SIG-M5 treated with dmso at 0.1 percent for 504 hours (cell line): ENCODE data around the gene NAA30.
A peak's percentile ranks its signal among the peaks of the same experiment; 100 is the strongest.
"Not testable (repeated sequence)": the region's sequence is repeated elsewhere in the genome, so short reads cannot be mapped to it uniquely, and the experiment has no call there.

Experiments used
- DNase-seq: peaks from one replicate; lab custom pipeline; 2025; ENCODE audit not compliant: unreplicated experiment; lab: John Stamatoyannopoulos, UW

The NAA30 gene

DNA sequence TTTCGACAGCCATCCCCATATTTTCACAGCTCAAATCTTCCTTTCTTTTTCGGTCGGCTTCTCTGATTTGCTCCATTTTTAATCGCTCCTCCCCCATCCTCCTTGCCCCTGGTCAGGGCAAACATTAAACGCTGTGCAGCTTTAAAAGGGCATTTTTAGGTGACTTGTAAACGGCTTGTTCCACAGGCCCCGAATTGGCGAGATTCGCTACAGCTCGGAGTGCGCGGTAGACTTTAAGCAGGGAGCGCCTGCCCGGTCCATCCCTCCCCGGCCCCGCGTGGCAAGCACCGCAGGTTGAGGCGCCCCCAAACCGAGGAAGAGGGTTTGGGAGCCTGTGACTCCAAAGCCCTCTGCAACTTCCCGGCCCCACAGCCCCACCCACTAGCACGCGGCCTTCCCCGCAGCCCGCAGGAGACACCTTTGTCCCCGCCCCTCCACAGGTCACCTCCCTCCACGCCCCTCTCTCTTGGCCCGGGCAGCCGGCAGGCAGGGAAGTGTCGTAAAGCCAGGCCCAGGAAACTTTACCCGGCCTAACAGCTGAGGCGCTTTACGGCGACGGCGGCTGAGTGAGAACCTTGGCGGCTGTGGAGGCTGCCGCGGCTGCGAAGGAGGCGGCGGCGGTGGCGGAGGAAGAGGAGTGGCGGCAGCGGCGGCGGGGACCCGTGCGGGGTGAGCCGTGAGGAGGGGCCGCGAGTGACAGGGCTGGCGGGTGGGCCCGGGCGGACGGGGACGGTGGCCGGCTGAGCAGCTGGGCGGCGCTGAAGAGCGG is at the start of gene NAA30:
TSS of gene NAA30 (plus strand) at position 550 of the 769 bp plus-strand sequence. CDS start 372 bp downstream, outside the sequence.
- peak; percentile 95 for DNase-seq

DNA sequence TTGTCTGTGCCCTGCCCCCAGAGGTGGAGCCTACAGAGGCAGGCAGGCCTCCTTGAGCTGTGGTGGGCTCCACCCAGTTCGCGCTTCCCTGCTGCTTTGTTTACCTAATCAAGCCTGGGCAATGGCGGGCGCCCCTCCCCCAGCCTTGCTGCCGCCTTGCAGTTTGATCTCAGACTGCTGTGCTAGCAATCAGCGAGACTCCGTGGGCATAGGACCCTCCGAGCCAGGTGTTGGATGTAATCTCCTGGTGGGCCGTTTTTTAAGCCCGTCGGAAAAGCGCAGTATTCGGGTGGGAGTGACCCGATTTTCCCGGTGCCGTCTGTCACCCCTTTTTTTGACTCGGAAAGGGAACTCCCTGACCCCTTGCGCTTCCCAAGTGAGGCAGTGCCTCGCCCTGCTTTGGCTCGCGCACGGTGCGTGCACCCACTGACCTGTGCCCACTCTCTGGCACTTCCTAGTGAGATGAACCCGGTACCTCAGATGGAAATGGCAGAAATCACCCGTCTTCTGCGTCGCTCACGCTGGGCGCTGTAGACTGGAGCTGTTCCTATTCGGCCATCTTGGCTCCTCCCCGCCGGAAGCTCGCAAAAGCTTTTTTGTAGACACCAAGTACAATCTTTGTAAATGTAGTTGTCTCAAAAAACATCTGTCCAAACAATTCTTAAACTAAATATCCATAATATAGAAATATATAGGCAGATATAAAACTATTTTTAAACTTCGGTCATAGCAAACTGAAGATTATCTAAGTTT is 46.7 kb upstream of the NAA30 start:
- DNase-seq = not testable (repeated sequence)

DNA sequence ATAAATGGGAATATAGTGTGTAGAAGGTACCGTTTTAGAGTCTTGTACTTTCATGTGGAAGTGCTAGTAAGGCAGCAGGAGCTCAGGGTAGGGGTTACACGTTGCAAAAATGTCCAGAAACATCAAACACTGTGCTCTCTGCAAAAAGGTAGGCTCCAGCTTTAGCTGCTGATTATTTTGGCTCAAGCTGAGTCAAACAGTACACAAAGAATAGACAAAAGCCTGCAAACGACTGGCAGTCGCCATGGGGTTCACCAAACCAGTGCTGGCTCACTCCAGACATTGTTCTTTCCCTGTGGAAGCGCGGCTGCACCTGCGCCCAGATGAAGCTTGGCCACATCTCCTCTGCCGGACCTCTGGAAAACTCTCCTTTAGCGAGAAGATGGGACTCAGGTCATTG is 45.3 kb upstream of the NAA30 start:
- no peak for DNase-seq

DNA sequence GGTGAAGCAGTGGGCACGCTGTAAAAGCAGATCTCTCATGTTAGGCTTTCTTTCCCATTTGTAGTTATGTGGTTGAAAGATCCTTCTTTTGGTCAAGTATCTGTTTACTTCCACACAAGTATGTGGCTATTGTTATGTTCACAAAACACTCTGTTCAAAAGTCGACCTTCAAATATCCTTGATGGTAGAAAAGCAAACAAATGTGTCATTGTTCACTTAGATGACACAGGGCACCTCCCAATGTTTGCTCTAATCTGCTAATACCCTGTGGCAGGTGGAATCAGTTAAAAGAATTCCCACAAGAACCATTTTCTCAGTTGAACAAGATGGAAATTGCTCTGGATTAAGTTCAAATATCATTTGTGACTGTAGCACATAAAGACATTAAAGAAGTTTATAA is 43.6 kb upstream of the NAA30 start:
- DNase-seq = no peak

DNA sequence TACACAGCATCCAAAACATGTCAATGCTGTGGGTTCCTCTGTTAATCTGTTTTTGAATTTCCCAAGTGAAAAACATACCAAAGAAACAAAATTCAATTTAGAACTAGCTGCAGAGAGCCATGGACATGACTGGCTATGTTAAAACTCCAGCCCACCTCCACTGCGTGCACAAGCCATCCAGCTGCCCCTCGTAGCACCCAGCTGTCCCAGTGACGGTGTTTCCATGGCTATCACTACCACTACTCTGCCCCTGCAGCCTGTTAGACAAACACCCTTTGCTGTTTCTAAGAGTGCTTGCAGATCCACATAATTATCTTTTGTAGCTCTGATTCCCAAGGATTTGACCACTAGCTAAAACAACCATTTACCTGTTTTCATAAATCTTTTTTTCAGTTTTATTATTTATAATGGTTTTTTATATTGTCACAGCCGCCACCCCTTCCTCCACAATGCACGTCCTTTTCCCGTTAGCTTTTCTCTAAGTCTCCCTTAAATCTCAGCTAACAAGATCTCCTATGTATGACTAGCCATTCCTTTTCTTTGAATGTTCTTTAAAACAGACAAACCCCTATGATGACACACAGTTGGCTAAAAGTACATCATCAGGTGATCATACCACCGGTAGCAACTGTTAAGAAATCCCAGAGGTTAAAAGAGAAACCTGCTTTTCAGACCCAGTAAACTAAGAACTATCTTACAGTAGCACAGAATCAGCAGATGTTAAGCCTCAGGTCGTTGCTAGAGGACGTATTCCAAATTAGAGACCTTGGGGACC is 37.8 kb upstream of the NAA30 start:
- DNase-seq = no peak

DNA sequence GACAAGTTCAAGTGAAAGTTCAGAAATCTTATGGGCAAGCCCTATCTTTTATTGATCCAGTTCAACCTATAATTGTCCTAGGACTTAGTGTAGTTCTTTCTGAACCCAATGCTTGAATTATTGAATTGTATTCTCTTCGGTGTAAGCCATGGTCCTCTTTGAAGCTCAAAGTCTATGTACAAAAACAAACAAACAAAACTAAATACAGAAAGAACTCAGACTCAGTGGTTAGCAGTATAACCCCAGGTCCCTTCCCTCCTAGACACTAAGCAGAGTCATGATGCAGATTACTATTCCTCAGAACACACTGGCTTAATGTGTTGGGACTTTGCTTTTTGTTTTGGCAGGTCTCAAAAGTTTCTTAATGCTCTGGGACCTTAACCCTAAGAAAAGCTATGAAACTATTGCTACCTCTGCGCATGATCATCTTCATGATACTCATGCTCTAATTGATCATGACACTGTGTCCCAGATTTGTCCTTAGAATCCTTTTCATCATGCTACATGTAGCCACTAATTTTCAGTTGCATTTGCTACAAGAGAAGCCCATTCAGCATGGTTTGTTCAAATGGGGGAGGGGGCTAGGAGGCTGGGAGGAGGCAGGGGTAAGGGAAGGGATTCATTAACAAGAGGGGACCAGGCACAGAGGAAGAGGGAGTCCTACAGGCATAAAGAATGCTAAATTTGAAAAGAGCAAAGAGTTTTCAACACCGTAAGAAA is 35.1 kb upstream of the NAA30 start:
- DNase-seq = no peak

DNA sequence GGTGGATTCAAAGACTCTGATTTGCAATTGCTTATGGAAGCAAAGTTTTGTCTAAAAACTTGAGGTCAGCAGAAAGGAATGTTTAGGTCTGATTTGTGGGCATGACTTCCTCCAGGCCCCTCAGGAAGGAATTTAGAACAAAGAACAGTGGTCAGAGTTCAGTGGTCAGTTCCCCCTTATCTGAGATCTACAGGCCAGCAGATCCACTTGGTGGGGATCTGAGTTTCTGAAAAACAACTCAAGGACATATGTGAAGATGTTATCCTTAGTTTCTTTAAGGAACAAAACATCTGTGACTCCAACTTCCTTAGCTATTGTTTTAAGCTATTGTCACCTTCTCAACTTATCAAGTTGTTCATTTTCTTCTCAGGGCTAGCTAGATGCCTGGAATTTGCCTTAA is 28.0 kb upstream of the NAA30 start:
- no peak for DNase-seq

DNA sequence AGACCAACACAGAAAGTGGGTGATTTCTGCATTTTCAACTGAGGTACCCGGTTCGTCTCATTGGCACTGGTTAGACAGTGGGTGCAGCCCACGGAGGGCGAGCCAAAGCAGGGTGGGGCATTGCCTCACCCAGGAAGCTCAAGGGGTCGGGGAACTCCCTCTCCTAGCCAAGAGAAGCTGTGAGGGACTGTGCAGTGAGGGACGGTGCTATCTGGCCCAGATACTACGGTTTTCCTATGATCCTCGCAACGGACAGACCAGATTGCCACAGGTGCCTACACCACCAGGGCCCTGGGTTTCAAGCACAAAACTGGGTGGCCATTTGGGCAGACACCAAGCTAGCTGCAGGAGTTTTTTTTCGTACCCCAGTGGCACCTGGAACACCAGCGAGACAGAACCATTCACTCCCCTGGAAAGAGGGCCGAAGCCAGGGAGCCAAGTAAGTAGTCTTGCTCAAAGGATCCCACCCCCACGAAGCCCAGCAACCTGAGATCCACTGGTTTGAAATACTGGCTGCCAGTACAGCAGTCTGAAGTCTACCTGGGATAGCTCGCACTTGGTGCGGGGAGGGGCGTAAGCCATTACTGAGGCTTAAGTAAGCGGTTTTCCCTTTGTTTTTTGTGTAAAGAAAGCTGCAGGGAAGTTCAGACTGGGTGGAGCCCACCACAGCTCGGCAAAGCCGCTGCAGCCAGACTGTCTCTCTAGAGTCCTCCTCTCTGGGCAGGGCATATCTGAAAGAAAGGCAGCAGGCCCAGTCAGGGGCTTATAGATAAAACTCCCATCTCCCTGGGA is 25.5 kb upstream of the NAA30 start:
- no peak for DNase-seq

DNA sequence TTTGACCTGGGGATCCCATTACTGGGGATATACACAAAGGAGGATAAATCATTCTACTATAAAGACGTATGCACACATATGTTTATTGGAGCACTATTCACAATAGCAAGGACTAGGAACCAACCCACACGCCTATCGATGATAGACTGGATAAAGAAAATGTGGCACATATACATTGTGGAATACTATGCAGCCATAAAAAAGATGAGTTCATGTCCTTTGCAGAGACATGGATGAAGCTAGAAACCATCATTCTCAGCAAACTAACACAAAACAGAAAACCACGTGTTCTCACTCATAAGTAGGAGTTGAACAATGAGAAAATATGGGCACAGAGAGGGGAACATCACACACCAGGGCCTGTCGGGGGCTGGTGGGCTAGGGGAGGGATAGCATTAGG is 20.2 kb upstream of the NAA30 start:
- DNase-seq = not testable (repeated sequence)

DNA sequence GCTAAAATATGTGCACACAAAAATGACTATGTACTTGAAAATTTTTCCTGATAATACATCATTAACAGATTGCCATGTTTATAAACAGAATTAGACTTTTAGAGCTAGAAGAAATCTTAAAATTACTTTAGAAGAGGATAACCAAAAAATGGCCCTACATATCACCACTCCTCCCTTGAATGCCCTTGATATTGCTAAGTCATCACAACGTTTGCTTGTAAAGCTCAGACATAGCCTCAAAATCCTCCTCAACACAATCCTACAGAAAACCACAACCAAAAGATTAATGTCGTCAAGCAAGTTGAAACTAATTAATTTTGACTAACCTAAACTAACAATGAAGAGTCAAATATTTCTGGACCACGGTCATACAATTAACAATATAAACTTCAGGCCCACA is 19.4 kb upstream of the NAA30 start:
- DNase-seq = no peak

DNA sequence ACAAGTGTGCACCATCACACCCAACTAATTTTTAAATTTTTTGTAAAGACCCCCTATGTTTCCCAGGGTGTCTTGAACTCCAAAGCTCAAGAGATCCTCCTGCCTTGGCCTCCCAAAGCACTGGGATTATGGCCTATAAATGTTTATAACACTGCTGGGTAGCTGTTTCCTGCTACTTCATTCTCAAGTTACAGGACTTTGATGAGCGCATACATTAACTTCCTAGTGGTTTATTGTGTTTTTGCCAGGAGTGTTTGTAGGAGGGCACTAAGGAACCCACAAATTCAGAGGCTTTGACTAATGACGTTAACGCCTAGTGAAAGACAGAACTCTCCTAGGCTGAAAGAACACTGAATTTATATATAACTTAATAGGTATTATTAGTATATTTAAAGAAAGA is 15.2 kb upstream of the NAA30 start:
- DNase-seq = no peak

DNA sequence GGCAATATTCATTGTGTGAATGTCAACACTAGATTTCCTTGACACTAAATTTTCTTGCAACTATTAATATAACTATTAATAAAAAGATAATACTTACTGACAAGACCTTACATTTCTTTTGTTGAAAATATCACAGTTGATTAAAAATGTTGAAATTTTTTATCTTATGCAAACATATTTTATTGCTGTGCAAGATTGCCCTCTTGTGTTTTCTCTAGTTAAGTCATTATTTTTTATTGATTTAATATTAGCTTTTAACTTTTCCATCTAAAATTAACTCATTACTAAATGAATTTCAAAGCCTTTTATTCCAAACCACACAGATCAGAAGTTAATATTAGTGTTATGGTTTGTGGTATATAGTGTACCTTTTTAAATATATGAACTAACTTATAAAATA is 11.7 kb upstream of the NAA30 start:
- no peak for DNase-seq

DNA sequence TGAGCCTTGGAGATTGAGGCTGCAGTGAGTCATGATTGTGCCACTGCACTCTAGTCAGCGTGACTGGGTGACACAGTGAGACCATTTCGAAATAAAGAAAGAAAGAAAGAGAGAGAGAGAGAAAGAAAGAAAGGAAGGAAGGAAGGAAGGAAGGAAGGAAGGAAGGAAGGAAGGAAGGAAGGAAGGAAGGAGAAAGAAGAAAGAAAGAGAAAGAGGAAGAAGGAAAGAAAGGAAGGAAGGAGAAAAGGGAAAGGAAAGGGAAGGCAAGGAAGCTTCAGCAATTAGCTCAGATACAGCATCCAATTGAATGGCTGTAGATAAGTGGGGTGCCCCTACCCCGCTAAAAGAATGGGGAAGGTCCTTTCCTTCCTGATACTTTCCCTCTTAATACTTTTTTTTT is 9.5 kb upstream of the NAA30 start:
- DNase-seq = no peak

DNA sequence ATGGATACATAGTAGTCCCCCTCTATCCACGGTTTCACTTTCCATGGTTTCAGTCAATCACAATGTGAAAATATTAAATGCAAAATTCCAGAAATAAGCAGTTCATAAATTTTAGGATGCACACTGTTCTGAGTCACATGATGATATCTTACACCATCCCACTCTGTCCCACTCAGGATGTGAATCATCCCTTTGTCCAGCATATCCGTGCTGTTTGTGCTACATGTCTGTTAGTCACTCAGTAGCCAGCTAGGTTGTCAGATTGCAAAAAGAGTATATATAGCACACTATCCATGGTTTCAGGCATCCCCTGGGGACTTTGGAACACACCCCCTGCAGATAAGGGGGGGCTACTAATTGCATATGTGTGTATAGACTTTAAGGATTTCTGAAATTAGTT is 8.1 kb upstream of the NAA30 start:
- no peak for DNase-seq

DNA sequence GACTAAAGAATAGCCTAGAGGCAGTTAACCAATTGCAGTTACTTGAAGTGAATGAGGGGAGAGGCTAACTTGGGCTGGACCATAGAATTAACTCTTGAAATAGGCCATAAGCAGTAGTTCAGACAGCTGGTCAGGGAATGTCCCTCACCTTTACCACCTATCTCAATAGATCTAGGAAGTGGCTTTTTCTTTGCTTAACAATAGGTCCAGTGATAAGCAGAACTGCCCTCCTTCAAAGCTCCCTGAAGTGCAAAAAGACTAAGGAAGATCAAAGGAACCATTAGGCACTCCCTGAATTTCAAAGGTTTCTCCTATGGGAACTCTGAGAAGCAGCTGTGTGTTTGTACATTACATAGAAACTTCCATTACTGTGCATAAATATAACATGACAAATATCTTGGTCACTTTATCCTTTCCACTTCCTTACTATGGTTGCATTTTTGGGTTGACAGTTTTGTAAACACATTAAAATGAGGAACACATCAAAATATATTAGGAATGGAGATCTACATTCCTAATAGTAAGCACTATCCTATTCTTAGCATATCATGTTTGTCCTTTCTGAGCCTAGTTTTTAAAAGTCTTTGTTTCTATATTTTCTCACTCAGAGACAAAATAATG is 7.2 kb upstream of the NAA30 start:
- DNase-seq = no peak

DNA sequence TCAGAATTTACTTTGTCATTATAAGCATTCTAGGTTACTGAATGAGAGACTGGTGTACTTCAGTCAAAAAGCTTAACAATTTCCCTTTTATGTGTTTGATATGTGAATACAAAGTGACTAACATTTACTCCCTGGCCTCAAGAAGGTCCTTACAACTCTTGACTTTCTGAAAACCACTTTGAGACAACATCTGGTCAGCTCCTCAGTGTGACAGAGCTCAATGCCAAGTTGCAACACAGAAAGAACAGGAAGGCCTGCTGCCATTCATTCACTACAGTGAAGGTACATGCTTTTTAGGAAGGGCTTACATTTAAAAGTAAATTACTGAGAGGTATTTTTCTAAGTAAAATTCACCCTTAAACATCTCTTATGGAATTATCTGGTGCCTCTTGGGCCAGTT is 2.3 kb upstream of the NAA30 start:
- DNase-seq = peak; percentile 13

DNA sequence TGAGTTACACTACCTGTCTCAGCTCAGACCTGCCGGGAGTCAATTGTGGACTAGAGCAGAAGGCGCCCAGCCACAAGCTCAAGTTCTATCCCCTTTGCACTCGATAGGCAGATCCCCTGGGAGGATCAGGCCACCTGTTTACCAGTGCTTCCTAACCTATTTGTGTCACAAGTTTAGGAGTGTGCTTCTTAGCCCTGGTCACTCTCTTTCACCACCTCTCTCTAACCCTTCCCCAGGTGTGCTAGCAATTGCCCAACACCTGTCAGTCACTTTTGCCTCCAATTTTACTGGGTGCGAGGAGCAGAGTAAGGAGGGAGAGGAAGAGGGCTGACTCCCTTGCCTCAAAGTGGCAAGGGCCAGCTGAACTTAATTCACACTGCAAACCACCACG is 745 bp upstream of the NAA30 start:
- DNase-seq = peak; percentile 35

DNA sequence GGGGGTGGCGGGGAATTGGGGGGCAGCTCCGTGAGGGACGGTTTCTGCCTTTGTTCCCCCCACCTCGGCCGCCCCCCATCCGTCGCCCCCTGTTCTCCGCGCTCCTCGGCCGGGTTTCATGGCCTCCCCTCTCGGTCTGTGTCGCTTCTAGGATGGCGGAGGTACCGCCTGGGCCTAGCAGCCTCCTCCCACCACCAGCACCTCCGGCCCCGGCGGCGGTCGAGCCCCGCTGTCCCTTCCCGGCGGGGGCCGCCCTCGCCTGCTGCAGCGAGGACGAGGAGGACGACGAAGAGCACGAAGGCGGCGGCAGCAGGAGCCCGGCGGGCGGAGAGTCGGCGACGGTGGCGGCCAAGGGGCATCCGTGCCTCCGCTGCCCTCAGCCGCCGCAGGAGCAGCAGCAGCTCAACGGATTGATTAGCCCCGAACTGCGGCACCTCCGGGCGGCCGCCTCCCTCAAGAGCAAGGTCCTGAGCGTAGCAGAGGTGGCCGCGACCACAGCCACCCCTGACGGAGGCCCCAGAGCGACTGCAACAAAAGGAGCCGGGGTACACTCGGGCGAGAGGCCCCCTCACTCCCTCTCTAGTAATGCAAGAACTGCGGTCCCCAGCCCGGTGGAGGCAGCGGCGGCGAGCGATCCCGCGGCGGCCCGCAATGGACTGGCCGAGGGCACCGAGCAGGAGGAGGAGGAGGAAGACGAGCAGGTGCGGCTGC is 575 bp downstream of the NAA30 start:
- DNase-seq = peak; percentile 23

DNA sequence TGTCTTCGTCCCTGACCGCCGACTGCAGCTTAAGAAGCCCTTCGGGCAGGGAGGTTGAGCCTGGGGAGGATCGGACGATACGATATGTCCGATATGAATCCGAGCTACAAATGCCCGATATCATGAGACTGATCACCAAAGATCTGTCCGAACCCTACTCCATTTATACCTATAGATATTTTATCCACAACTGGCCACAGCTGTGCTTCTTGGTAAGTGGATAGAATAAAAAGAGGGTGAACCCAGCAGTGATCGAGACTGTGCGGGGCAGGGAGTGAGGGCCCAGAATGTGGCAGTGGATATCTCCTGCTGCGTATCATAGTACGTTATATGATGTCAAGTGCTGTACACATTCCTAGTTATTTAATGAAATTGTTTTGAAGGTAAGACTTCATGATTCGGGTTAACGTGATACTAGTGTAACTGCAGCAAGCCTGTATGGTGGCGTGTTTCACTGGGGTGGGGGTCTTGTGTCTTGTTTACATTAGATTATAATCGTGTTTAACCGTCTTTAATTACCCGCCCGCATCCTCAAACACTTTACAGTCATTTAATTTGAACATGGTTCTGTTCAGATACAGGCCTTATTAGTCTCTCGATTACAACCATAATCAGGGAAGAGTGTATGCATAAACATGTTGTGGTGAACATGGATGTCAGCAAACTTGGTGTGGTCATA is 1.3 kb downstream of the NAA30 start:
- no peak for DNase-seq
